Putamen (tissue), 1 donor: Measurements from ENCODE around the gene OGFOD2.

ENCODE experiments used
- DNase-seq: peaks from one replicate; pipeline ENCODE4 v3.0.0-alpha.2; 2016; ENCODE audit warnings: low spot score

The OGFOD2 gene

GRCh38 chr12:122977655-122978392 is 2.8 kb downstream of the OGFOD2 start:
- no peak for DNase-seq

DNA sequence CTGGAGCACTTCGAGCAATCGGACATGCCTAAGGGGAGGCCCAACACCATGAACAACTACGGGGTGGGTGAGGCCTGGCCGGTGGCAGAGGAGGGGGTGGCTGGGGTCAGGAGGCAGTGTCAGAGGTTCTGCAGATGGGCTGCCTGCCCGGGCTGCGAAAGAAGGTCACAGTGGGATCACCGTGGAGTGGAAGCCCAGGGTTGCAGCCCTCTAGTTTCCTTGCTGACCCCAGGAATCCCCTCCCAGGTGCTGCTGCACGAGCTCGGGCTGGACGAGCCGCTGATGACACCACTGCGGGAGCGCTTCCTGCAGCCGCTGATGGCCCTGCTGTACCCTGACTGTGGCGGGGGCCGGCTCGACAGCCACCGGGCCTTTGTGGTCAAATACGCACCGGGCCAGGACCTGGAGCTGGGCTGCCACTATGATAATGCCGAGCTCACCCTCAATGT is 3.5 kb downstream of the OGFOD2 start:
- DNase-seq = no peak

- no peak for DNase-seq
These were observed 4.2 kb downstream of the OGFOD2 start for GRCh38 chr12:122979001-122979907.

DNA sequence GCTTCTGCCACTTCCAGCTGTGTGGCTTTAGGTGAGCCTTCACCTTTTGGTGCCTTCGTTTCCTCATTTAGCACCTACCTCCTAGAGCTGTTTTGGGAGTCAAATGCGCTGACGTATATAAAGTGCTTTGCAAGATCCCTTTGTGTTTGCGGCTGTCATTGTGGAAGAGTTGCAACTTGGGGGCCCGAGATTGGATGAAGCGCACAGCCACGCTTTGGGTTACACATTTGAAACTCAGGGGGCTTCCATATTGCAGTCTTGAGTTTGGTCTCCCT is 4.8 kb downstream of the OGFOD2 start:
- DNase-seq = no peak

DNA sequence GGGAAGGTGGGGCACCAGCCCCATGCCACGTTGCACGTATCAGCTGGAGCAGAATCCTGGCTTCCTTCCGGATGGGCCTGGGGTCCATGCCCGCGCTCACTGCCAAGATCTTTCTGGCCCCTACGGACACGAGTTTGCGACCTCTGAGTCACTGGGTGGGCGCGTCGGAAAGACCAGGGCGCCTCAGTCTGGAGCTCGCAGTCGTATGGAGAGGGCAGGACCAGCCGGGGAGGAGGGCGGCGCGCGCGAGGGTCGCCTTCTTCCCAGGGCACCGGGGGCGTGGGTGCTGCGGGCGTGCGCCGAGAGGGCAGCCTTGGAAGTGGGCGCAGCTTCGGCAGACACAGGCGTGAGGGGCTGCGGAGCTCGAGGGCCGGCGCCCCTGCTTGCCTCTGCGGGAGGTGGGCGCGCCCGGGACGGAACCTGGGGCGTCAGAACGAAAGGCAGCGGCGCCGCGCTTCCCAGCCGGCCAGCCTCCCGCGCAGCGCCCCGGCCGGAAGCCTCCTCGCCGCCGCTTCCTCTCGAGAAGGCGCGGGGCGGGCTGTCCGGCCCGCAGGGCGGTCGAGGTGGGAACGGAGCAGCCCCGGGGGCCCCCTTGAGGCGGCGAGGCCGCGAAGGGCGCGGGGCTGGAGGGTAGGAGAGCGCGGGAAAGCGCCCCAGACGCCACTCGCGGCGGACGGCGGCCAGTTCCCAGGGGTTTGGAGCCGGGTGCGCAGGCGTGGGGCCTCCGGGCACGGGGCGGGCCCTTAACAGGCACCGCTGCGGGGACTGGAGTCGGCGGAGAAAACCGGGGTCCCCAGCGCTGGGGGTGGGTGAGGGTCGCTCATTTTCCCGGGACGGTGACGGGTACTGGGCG is 5.4 kb downstream of the OGFOD2 start, which contains the start of gene ARL6IP4:
ARL6IP4 (plus strand) TSS at position 499 of the 853 bp plus-strand sequence. CDS start 459 bp downstream, outside the sequence.
- DNase-seq = no peak

GRCh38 chr12:122981036-122981471 is 6.0 kb downstream of the OGFOD2 start:
- no peak for DNase-seq

DNA sequence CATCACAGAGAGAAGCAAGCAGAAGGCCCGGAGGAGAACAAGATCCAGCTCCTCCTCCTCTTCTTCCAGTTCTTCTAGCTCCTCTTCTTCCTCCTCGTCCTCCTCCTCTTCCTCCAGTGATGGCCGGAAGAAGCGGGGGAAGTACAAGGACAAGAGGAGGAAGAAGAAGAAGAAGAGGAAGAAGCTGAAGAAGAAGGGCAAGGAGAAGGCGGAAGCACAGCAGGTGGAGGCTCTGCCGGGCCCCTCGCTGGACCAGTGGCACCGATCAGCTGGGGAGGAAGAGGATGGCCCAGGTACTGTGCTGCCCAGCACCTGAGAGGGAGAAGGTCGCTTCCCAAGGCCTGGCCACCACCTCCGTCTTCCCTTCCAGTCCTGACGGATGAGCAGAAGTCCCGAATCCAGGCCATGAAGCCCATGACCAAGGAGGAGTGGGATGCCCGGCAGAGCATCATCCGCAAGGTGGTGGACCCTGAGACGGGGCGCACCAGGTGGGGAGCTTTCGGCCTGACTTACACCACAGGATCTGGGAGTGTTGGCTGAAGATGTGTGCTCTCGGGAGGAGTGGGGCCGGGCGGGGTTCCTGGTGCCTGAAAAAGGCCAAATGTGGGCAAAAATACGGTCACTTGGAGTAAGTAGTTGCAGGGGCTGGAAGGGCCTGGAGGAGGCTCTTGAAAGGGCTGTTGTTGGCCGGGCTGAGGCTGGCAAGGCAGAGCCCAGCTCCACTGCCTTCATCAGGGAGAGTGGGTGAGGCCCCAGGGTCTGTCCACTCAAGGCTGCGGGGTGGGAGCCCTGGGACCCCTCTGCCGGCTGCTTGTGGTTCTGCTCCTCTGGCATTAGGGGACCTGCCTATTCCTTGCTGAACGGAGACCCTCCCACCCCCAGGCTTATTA is 6.8 kb downstream of the OGFOD2 start:
- no peak for DNase-seq

GRCh38 chr12:122982477-122982815 is 7.4 kb downstream of the OGFOD2 start:
- DNase-seq = no peak

- DNase-seq = no peak
These were observed 8.1 kb downstream of the OGFOD2 start for GRCh38 chr12:122982963-122983788.

DNA sequence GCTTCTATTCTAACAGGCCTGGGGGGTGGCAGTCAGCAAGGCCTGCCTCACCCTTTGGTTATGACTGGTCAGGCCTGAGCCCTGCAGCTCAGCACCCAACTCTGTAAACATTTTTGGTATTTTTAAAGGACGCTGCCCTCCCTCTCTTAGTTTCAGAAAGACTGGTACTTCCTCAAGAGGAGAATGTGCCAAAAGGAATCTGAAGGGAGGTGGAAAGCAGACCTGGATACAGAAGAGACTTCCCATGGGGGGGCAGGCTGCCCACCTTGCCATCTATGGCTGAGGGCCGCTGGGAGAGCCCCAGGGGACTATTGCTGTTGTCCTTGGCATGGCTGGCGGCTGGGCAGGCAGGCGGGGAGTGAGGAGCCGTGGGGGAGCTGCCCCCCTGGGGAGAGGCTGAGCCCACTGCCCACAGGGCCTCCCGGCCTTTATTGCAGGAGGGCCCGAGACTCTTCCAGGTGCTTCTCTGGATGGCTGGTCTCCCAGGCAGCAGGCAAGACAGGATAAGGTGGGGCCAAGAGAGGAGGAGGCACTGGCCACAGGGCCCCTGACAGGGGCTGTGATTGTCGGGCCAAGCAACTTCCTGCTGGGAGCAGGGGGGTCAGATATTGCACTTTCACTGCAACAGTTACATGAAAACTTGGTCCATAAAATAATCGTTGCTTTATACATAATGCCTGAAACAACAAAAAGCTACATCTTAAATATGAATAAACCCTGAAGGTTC is 8.9 kb downstream of the OGFOD2 start:
- DNase-seq = no peak

GRCh38 chr12:122984612-122985337 is 9.7 kb downstream of the OGFOD2 start:
- no peak for DNase-seq

- DNase-seq = no peak
These were observed 10.6 kb downstream of the OGFOD2 start for GRCh38 chr12:122985338-122986257.

DNA sequence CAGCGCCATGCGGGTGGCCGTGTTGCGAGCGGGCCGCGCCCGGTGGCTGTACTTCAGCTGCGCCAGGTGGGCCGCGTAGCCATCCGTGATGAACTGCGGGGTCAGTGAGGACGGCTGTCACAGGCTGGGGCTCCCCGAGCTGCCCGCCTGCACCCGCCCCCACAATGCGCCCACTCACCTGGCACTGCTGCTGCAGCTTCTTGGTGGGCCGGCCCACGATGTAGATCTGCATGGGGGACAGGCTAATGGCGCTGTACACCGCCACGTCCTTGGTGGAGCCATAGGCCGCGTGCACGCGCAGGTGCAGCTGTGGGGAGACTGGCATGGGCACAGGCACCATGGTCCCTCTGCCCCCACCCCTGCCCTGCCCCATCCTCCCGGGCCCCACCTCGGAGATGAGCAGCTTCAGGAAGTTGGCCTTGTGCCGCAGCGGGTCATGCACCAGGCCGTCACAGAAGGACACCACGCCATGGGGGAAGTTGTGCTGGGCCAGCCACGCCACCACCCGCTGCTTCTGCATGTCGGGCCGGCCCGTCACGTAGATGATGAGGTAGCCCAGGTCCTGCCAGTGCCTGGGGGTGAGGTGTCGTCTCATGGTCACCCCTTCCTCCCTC is 11.3 kb downstream of the OGFOD2 start:
- no peak for DNase-seq

GRCh38 chr12:122987086-122987951 is 12.3 kb downstream of the OGFOD2 start:
- DNase-seq = no peak

DNA sequence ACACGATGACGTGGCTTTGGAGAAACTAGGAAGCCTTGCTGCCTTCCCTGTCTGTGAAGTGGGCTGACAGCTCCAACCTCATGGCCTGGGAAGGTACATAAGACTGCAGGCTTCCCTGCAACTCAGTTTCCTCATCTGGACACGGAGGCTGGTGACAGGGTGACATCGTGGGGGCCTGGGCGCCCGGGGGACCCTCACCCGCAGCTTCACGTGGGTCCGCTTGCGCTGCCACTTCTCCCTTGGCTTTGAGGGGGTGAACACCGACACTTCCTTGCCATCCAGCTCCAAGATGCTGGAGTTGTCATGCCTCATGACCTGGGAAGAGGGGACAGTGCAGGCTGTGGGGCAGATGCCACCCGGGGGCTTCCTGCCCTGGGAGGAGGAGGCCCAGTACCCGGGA is 13.0 kb downstream of the OGFOD2 start:
- no peak for DNase-seq

- DNase-seq = no peak
These were observed 13.7 kb downstream of the OGFOD2 start for GRCh38 chr12:122988612-122989212.
